HG03135 (cell line): Measurements from ENCODE around the gene NAALADL2.
"Not testable (repeated sequence)": the region's sequence is repeated elsewhere in the genome, so short reads cannot be mapped to it uniquely, and the experiment has no call there.

Experiments used
- ATAC-seq: cut with Tn5 transposase; IDR thresholded peaks from one replicate; pipeline ENCODE4 v1.9.1; 2021; ENCODE audit warnings: mild to moderate bottlenecking, moderate library complexity; ENCODE audit not compliant: unreplicated experiment

The NAALADL2 gene

GRCh38 chr3:175716446-175716845 is 857.3 kb downstream of the NAALADL2 start:
- ATAC-seq = no peak

DNA sequence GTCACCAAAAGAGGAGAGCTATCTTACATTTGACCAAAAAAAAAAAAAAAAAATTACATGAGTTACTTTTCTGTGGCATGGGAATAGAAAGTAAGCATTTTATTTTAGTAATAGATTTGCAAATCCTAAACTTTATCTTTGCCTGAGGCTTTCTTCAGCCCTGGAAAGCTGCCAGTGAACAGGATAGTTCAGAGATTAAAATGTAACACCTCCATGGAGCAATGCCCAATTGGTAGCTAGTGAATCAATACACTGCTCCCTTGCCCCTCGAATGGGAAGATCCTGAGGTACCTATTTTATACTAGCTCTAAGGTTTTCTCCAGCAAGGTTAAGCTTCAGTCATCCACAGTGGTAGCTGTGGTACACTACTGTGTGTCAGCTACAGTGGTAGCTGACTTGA is 867.1 kb downstream of the NAALADL2 start:
- no peak for ATAC-seq

DNA sequence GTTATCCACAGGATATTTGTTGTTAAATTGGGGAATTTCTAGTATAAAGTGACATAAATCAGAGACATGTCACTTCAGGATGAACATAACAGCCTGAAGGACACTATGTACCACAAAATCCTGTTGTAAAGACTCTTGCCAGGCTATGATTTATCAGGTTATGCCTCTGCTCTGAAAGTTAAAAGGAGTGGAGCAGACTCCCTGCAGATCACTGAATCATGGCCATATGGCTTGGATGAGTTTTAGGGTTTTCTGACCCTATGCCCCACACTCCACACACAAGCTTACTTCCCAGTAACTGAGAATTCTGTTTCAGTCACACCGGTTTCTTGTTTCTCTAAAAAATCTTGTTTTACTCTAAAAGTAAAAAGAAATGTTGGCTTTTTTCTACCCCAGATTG is 869.4 kb downstream of the NAALADL2 start:
- no peak for ATAC-seq

- no peak for ATAC-seq
Observed at GRCh38 chr3:175729466-175729865, 870.3 kb downstream of the NAALADL2 start.

- no peak for ATAC-seq
Observed at GRCh38 chr3:175731543-175731942, 872.4 kb downstream of the NAALADL2 start.

- ATAC-seq = no peak
Observed at GRCh38 chr3:175732017-175732416, 872.9 kb downstream of the NAALADL2 start.

GRCh38 chr3:175735866-175736265 is 876.7 kb downstream of the NAALADL2 start:
- ATAC-seq = no peak

DNA sequence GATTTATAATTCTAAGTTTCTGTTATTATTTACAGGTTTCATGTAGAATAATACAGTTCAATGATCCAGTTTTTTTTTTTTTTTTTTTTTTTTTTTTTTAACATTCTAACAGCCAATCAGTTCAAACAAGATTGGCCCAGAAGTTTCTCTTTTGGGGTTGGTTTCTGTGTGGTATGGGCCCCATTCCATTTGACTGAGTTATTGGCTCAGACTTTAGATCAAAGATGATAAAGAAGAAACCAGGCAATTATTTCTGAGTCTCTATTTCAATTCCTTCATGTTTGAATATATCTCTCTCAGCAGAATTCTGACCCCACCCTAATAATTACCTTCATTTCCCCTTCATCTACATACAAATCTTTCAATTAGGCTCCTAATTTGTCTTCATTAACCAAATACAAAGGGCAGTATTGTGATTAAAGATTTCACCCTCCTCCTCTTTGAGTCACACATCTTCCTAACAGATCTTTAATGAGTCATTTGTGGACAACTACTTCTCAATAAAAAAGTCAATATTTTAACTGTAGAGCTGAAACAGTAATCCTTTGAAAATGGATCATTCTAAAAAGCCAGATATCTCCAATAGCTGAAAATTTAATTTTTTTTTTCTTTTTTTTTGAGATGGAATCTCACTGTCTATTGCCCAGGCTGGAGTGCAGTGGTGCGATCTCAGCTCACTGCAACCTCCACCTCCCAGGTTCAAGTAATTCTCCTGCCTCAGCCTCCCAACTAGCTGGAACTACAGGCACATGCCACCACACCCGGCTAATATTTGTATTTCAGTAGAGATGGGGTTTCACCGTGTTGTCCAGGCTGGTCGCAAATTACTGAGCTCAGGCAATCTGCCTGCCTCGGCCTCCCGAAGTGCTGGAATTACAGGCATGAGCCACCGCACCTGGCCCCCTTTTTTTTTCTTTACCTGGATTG is 878.8 kb downstream of the NAALADL2 start:
- no peak for ATAC-seq

DNA sequence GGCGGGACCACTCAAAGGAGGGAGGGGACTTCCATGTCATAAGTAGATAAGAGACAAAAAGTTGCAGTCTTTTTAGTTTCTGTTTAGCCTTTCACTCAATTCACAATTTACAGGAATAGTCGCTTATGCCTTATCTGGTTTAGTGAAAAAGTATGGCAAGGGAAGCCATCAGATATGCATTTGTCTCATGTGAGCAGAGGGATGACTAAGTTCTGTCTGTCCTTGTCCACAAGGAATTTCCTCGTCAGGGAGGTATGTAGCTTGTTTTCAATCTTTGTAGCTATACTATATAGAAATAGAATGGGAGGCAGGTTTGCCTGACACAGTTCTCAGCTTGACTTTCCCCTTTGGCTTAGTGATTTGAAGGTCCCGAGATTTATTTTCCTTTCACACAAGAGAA is 882.8 kb downstream of the NAALADL2 start:
- no peak for ATAC-seq

- ATAC-seq = no peak
Observed at GRCh38 chr3:175743733-175744400, 884.7 kb downstream of the NAALADL2 start.

DNA sequence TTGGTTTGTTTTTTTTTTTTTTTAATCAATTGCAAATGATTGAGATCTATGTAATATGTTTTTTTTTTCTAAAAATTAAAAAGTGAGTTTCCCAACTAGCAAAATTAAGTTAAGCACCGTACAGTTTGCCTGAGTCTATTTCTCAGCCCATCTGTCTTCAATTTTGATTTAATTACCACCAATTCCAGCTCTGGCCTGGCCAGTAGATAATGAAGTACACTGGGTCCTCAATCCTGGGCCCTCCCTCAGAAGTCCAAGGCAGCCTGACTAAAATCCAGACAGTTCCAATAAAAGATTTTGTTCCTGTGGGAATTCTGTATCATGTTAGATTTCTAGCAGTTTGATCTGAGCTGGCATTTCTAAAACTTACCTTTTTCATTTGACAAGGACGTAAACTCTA is 887.2 kb downstream of the NAALADL2 start:
- no peak for ATAC-seq

DNA sequence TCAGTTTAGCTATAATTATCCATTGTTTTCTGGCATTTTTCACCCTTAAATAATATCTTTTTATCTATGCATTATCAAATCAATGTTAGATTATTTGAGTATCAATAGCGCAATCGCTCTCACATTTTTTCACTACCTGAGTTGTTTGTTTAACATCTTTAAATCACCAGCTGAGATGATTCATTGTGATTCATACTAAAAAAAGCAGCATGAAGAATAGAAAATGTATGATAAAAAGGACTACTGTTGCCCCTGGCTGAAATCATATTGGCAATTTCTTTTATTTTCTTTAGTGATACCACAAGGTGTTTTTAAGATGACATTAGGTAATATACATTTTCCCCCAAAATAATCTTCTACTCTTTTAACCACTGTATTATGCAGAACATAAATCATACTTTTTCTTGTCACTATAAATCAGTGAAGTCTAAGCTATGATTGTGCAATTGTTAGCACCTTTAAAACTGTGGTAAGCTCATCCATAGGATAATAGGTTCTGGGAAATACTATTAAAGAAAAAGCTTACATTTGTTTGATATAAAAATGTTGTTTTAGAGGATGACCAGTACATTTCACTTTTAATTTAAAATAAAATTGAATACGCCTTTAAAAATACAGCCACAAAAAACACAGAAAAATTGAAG is 889.1 kb downstream of the NAALADL2 start:
- ATAC-seq = no peak

- ATAC-seq = no peak
Observed at GRCh38 chr3:175749981-175750380, 890.8 kb downstream of the NAALADL2 start.

- no peak for ATAC-seq
Observed at GRCh38 chr3:175751089-175751488, 892.0 kb downstream of the NAALADL2 start.

- ATAC-seq = no peak
Observed at GRCh38 chr3:175763948-175764347, 904.8 kb downstream of the NAALADL2 start.

GRCh38 chr3:175764722-175765121 is 905.6 kb downstream of the NAALADL2 start:
- ATAC-seq = no peak

GRCh38 chr3:175770426-175770825 is 911.3 kb downstream of the NAALADL2 start:
- no peak for ATAC-seq

- ATAC-seq = no peak
Observed at GRCh38 chr3:175777495-175777894, 918.4 kb downstream of the NAALADL2 start.

- ATAC-seq = no peak
Observed at GRCh38 chr3:175777965-175778364, 918.8 kb downstream of the NAALADL2 start.

DNA sequence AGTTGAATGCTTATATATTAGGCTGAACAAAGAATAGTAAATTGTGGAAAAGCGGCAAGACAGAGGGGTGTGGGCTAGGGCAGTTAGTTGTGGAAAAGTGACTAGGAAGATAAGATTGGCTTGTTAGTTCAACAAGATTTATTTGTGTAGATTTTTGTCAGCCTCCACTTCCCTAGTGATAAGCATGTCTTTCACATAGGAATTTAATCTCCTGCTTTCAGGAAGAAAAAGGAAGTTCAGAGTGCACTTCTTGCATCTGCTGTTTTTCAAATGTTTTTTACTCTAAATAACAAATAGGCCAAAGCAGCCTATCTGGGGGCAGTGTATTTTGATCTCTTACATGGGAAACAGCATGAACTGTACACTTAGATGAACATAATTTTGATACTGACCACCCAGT is 919.9 kb downstream of the NAALADL2 start:
- no peak for ATAC-seq

GRCh38 chr3:175787109-175787508 is 928.0 kb downstream of the NAALADL2 start:
- ATAC-seq = not testable (repeated sequence)

- no peak for ATAC-seq
Observed at GRCh38 chr3:175792245-175792644, 933.1 kb downstream of the NAALADL2 start.
